ENCODE data around the gene DYNLT2.
"Not testable (repeated sequence)": the region's sequence is repeated elsewhere in the genome, so short reads cannot be mapped to it uniquely, and the experiment has no call there.

DNA sequence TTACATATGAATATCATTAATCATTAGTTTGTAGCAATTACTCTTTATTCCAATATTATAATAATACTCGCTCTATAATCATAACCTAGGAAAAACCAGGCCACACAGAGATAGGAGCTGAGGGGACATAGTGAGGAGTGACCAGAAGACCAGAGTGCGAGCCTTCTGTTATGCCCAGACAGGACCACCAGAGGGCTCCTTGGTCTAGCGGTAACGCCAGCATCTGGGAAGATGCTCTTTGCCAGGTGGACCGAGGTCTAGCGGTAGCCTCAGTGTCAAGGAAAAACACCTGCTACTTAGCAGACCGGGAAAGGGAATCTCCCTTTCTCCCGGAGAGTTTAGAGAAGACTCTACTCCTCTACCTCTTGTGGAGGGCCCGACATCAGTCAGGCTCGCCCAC, 54.3 kb downstream of the DYNLT2 start:
- TF ChIP-seq SUZ12 (IDR thresholded peaks at IDR 0.05; ENCODE audit: extremely low read depth, insufficient read depth, insufficient read length); YY1 (IDR thresholded peaks at IDR 0.05; ENCODE audit: insufficient read depth, insufficient read length): not testable (repeated sequence)

Data from NT2/D1 (cell line).